ENCODE measurements around the gene RERE.

Gene RERE

DNA sequence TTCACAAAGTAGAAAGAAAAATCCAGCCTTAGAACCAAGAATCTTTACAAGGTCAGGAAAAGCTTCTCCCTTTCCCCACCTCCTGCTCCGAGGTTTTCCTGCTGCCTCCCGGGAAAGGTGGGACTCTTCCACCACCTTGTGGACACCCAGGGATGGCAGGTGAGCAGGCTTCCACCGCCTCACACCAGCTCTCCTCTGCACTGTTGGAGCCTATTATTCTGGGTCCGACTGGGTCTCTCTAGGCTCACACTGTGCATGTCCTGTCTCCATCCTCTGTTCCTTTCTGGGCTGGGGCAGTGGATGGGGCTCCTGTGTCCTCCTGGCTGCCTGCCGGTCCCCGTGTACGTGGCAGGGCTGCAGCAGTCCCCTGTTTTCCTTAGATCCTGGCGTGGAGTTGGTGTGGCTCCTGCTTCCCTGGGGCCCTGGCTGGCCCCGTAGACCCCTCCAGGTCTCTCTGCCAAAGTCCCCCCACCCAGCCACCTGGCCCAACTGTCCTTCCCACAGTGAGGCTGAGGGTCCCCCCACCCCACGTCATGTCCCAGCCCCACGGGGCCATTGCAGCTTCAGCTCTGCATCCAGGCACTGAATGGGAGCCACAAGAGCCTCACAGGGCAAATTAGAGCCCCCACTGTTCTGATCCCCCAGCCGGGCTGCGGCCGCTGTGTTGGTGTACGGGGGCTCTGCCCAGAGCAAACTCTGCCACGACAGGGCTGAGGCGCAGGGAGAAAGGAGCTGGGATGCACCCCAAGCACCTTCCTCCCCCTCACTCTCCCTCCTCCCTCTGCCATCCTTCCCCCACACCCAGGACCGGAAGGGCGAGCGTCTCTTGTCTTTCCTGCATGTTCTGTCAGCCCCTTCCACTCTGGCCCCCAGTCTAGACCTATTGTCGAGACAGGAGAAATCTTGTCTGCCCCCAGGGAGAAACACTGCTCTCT, 502.8 kb downstream of the RERE start:
- peak; percentile 8 to 61 (median 33) for DNase-seq

DNA sequence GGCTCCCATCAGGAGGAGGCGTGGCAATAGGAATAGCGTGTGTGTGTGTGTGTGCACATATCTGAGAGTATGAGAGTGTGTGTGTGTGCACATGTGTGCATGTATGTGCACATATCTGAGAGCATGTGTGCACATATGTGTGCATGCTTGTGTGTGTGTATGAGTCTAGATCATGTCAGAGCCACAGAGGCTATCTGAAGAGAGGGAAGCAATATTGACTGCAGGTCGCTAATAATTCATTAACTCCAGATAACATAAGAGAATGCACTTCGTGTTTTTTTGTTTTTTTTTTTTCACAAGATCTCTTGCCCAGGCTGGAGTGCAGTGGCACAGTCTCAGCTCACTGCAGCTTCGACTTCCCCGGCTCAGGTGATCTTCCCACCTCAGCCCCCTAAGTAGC, 504.2 kb downstream of the RERE start:
- no peak for DNase-seq

GRCh38 chr1:8312235-8313218, 504.9 kb downstream of the RERE start:
- DNase-seq = no peak

DNA sequence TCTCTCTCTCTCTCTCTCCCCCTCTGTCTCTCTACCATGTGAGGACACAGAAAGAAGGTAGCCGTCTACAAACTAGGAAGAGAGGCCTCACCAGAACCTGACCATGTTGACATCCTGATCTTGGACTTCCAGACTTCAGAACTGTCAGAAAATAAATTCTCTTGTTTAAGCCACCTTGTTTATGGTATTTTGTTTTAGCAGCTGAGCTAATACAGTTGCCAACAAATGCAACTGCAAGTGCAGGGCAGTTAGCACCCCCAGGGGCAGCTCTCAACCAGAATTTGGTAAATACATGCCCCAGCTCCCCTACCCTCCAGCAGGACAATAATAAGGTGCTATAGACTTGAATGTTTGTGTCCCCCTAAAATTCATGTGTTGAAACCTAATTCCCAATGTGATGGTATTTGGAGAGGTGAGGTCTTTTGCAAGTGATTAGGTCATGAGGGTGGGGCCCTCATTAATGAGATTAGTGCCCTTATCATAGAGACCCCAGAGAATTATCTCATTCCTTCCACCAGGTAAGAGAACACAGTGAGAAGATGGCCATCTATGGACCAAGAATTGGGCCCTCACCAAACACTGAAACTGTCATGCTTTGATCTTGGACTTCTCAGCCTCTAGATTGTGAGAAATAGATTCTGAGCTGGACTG, 506.2 kb downstream of the RERE start:
- DNase-seq = no peak

- no peak for DNase-seq
Observed at GRCh38 chr1:8307628-8308027, 509.8 kb downstream of the RERE start.

- DNase-seq = no peak
Observed at GRCh38 chr1:8303876-8304275, 513.6 kb downstream of the RERE start.

GRCh38 chr1:8303141-8303540, 514.3 kb downstream of the RERE start:
- DNase-seq = no peak
